IMR-90 (cell line): ENCODE data around the gene TGFBRAP1. TPM values are rescaled to one million over a fixed set of nuclear protein-coding genes. Genes with fewer than 3 reads are reported as not detected.

Experiments used
- ATAC-seq: fragments of 200-7000 bp; cut with Tn5 transposase; 2 replicates; pipeline ENCODE4 v1.9.1; 2020; ENCODE audit warnings: low read depth, mild to moderate bottlenecking, moderate library complexity
- BruUV-seq: library from RNA; stranded (reverse); fragments of 400-500 nt; replicated peaks from 2 replicates; lab custom pipeline; 2021; lab: Mats Ljungman, UMichigan
- CTCF ChIA-PET: fragments of 300-600 bp; formaldehyde crosslinking; extraction: SDS; loops from one replicate; lab custom pipeline; 2021; ENCODE audit warnings: antibody characterized with exemption; lab: Yijun Ruan, JAX
- POLR2A ChIA-PET: fragments of 300-600 bp; sonication (Branson Sonifier 250); formaldehyde crosslinking; loops from one replicate; lab custom pipeline; 2022; ENCODE audit warnings: antibody characterized with exemption; ENCODE audit not compliant: unreplicated experiment; lab: Charles Lee
- DNase-seq: peaks from one replicate; pipeline ENCODE4 v3.0.0; 2013
- H2AFZ ChIP-seq: replicated peaks from 2 replicates; pipeline ENCODE3; 2013; ENCODE audit warnings: low read length, mild to moderate bottlenecking; ENCODE audit not compliant: poor library complexity
- H2AK5ac ChIP-seq: 2 replicates; pipeline ENCODE4 v1.6.1; 2013; ENCODE audit warnings: low read depth, low read length, inconsistent platforms
- H2AK9ac ChIP-seq: replicated peaks from 2 replicates; pipeline ENCODE3; 2013; ENCODE audit warnings: mild to moderate bottlenecking, low read depth, low read length, moderate library complexity; ENCODE audit not compliant: poor library complexity
- H2BK120ac ChIP-seq: 2 replicates; pipeline ENCODE4 v1.6.1; 2013; ENCODE audit warnings: low read depth, low read length, inconsistent platforms
- H2BK15ac ChIP-seq: 3 replicates; pipeline ENCODE4 v1.6.1; 2013; ENCODE audit warnings: low read depth, low read length, inconsistent platforms
- H2BK20ac ChIP-seq: 2 replicates; pipeline ENCODE4 v1.6.1; 2013; ENCODE audit warnings: low read depth, mild to moderate bottlenecking, inconsistent platforms, low read length, moderate library complexity
- H2BK5ac ChIP-seq: 2 replicates; pipeline ENCODE4 v1.6.1; 2013; ENCODE audit warnings: mild to moderate bottlenecking, low read depth, low read length, inconsistent platforms; ENCODE audit not compliant: poor library complexity, severe bottlenecking
- H3K14ac ChIP-seq: replicated peaks from 2 replicates; pipeline ENCODE4 v1.6.1; 2013; ENCODE audit warnings: low read depth, low read length, inconsistent platforms
- H3K18ac ChIP-seq: 2 replicates; pipeline ENCODE4 v1.6.1; 2013; ENCODE audit warnings: low read depth, low read length, control low read depth
- H3K23ac ChIP-seq: 2 replicates; pipeline ENCODE4 v1.6.1; 2013; ENCODE audit warnings: low read depth, low read length, inconsistent platforms
- H3K27ac ChIP-seq: 2 replicates; pipeline ENCODE4 v1.5.1; 2013; ENCODE audit warnings: mild to moderate bottlenecking, control low read depth, low read length; ENCODE audit not compliant: insufficient read depth
- H3K27me3 ChIP-seq: 2 replicates; pipeline ENCODE4 v1.6.1; 2013; ENCODE audit warnings: low read length; ENCODE audit not compliant: control insufficient read depth, insufficient read depth
- H3K36me3 ChIP-seq: 2 replicates; pipeline ENCODE4 v1.6.1; 2013; ENCODE audit warnings: low read length, mixed read lengths; ENCODE audit not compliant: control insufficient read depth, insufficient read depth
- H3K4ac ChIP-seq: 2 replicates; pipeline ENCODE4 v1.6.1; 2013; ENCODE audit warnings: low read depth, low read length, inconsistent platforms
- H3K4me1 ChIP-seq: 2 replicates; pipeline ENCODE4 v1.6.1; 2013; ENCODE audit warnings: low read length, mixed read lengths; ENCODE audit not compliant: control insufficient read depth, insufficient read depth
- H3K4me2 ChIP-seq: 2 replicates; pipeline ENCODE4 v1.6.1; 2013; ENCODE audit warnings: low read depth, mild to moderate bottlenecking, control low read depth, low read length, moderate library complexity
- H3K4me3 ChIP-seq: 2 replicates; pipeline ENCODE4 v1.5.1; 2013; ENCODE audit warnings: low read depth, mild to moderate bottlenecking, control low read depth, low read length, moderate library complexity; ENCODE audit not compliant: insufficient read depth
- H3K56ac ChIP-seq: 2 replicates; pipeline ENCODE4 v1.6.1; 2013; ENCODE audit warnings: low read length, inconsistent platforms; ENCODE audit not compliant: insufficient read depth; ENCODE audit errors: extremely low read depth
- H3K79me1 ChIP-seq, 2 experiments: 2 replicates each; pipeline ENCODE4 v1.6.1; 2013; ENCODE audit warnings: low read length in 2 of 2, inconsistent platforms in 1 of 2, low read depth in 1 of 2
- H3K9ac ChIP-seq: 2 replicates; pipeline ENCODE4 v1.6.1; 2013; ENCODE audit warnings: low read depth, low read length, control low read depth
- H3K9me1 ChIP-seq: 2 replicates; pipeline ENCODE4 v1.6.1; 2013; ENCODE audit warnings: low read length, inconsistent platforms; ENCODE audit not compliant: insufficient read depth
- H3K9me3 ChIP-seq: 2 replicates; pipeline ENCODE4 v1.6.1; 2013; ENCODE audit warnings: low read length; ENCODE audit not compliant: control insufficient read depth, insufficient read depth
- H4K20me1 ChIP-seq: 2 replicates; pipeline ENCODE4 v1.6.1; 2013; ENCODE audit warnings: low read length, inconsistent platforms; ENCODE audit not compliant: insufficient read depth
- H4K5ac ChIP-seq: 2 replicates; pipeline ENCODE4 v1.6.1; 2013; ENCODE audit warnings: mild to moderate bottlenecking, low read depth, low read length, control low read depth
- H4K8ac ChIP-seq, 2 experiments: 2 replicates each; pipeline ENCODE4 v1.6.1; 2013; ENCODE audit warnings: low read depth in 2 of 2, low read length in 2 of 2, control low read depth in 1 of 2, inconsistent platforms in 1 of 2
- H4K91ac ChIP-seq: 2 replicates; pipeline ENCODE4 v1.6.1; 2013; ENCODE audit warnings: low read depth, low read length, inconsistent platforms; ENCODE audit not compliant: insufficient read depth
- BHLHE40 ChIP-seq: fragments of 150-350 bp; IDR thresholded peaks from 2 replicates; pipeline ENCODE4 v1.6.1; 2016; ENCODE audit warnings: mild to moderate bottlenecking, low read depth, low read length
- CEBPB ChIP-seq: IDR thresholded peaks from 2 replicates; pipeline ENCODE4 v1.6.1; 2012; ENCODE audit warnings: low read depth, low read length, improper control_type of control experiment
- CHD1 ChIP-seq: IDR thresholded peaks from 2 replicates; pipeline ENCODE4 v1.6.1; 2012; ENCODE audit warnings: low read depth, low read length, improper control_type of control experiment
- ELK1 ChIP-seq: fragments of 150-350 bp; IDR thresholded peaks from 2 replicates; pipeline ENCODE4 v1.6.1; 2016; ENCODE audit warnings: low read depth, mild to moderate bottlenecking, low read length, moderate library complexity, borderline replicate concordance
- FOS ChIP-seq: fragments of 150-350 bp; IDR thresholded peaks from 2 replicates; pipeline ENCODE4 v1.6.1; 2016; ENCODE audit warnings: low read depth, low read length
- MAFK ChIP-seq: IDR thresholded peaks from 2 replicates; pipeline ENCODE4 v1.6.1; 2012; ENCODE audit warnings: low read depth, low read length, improper control_type of control experiment
- MAZ ChIP-seq: IDR thresholded peaks from 2 replicates; pipeline ENCODE4 v1.6.1; 2012; ENCODE audit warnings: low read depth, mild to moderate bottlenecking, low read length, improper control_type of control experiment, moderate library complexity, borderline replicate concordance
- MXI1 ChIP-seq: IDR thresholded peaks from 2 replicates; pipeline ENCODE4 v1.6.1; 2012; ENCODE audit warnings: low read depth, mild to moderate bottlenecking, low read length, moderate library complexity, borderline replicate concordance
- NFE2L2 ChIP-seq: fragments of 150-350 bp; IDR thresholded peaks from 2 replicates; pipeline ENCODE4 v1.6.1; 2016; ENCODE audit warnings: low read depth, mild to moderate bottlenecking, low read length
- POLR2A ChIP-seq: IDR thresholded peaks from 2 replicates; pipeline ENCODE4 v1.6.1; 2012; ENCODE audit warnings: mild to moderate bottlenecking, low read depth, low read length
- RAD21 ChIP-seq: IDR thresholded peaks from 2 replicates; pipeline ENCODE4 v1.6.1; 2012; ENCODE audit warnings: low read length, improper control_type of control experiment
- RCOR1 ChIP-seq: IDR thresholded peaks from 2 replicates; pipeline ENCODE4 v1.6.1; 2012; ENCODE audit warnings: mild to moderate bottlenecking, low read length, improper control_type of control experiment; ENCODE audit not compliant: insufficient replicate concordance
- RFX5 ChIP-seq: IDR thresholded peaks from 2 replicates; pipeline ENCODE4 v1.8.0; 2012; ENCODE audit warnings: low read depth, mild to moderate bottlenecking, low read length, moderate library complexity
- SMC3 ChIP-seq: fragments of 150-350 bp; IDR thresholded peaks from 2 replicates; pipeline ENCODE4 v1.6.1; 2016; ENCODE audit warnings: low read depth, mild to moderate bottlenecking, antibody characterized with exemption, low read length, moderate library complexity
- WGBS, 2 experiments: methylation state at CpG; one replicate each; pipeline versions ENCODE4 v1.1.5 to v1.1.7; 2013; ENCODE audit warnings: missing lambda C conversion rate in 2 of 2; ENCODE audit not compliant: insufficient read length in 1 of 2; ENCODE audit errors: extremely low coverage in 2 of 2; 5-methylcytosine and 5-hydroxymethylcytosine counted together
- dilution Hi-C: fragments of 300-500 bp; cut with HindIII; formaldehyde crosslinking; loops from one replicate; pipeline ENCODE4 v1.14.3; 2018; ENCODE audit warnings: low sequenced_read_pairs; ENCODE audit not compliant: unreplicated experiment
- in situ Hi-C: fragments of 300-500 bp; cut with MboI; formaldehyde crosslinking; loops from 3 replicates; pipeline ENCODE4 v1.14.3; 2019; ENCODE audit warnings: low sequenced_read_pairs, inconsistent platforms, mixed read lengths
- intact Hi-C: fragments of 100-400 bp; cut with micrococcal nuclease; formaldehyde crosslinking; loops from 2 replicates; pipeline ENCODE4 v1.10.0; 2022
- polyA plus RNA-seq, 3 experiments: library from polyadenylated mRNA; depleted of rRNA; stranded (reverse); fragments of >200 nt; gene quantifications; 2 replicates each; pipeline ENCODE4 v1.2.3, GENCODE V29; 2012; ENCODE audit warnings: low replicate concordance in 1 of 3
- total RNA-seq: library from RNA; depleted of rRNA; stranded (reverse); fragments of >200 nt; gene quantifications from 2 replicates; pipeline ENCODE4 v1.2.3, GENCODE V29; 2012
- TF ChIP-seq, protein P1 (sequence below): fragments of 150-350 bp; IDR thresholded peaks from 2 replicates; pipeline ENCODE4 v1.6.1; 2017; ENCODE audit warnings: mild to moderate bottlenecking, antibody characterized with exemption, low read length, low read depth
- TF ChIP-seq, protein P2 (sequence below): conservative IDR thresholded peaks from 2 replicates; pipeline ENCODE4 v1.5.1; 2012; ENCODE audit warnings: mild to moderate bottlenecking, low read depth, low read length, improper control_type of control experiment

The TGFBRAP1 gene
- total and polyA plus RNA-seq, 2 of the 4 experiments (the other 2 are of a cell fraction): 7.2 to 10.4 TPM

- Histone ChIP-seq H3K4ac (no peak overlapping the region), H2BK15ac (no peak overlapping the region), H3K9me1 (no peaks in the 10 kb centered on the region), H4K91ac (no peak overlapping the region), H3K27ac (no peak overlapping the region), H3K56ac (no peak overlapping the region), H3K9me3 (no peaks in the 10 kb centered on the region), H4K20me1 (no peaks in the 10 kb centered on the region), H3K9ac (no peak overlapping the region), H3K36me3 (no peaks in the 10 kb centered on the region), H3K4me1 (no peaks in the 10 kb centered on the region), H3K4me3 (no peak overlapping the region), H3K79me1 (no peaks in the 10 kb centered on the region), H4K8ac (no peak overlapping the region), H3K23ac (no peak overlapping the region), H3K27me3 (peaks cover 32% of the 10 kb centered on the region), H2BK5ac (no peak overlapping the region), H3K18ac (no peak overlapping the region), H2BK20ac (no peak overlapping the region), H2BK120ac (no peak overlapping the region), H3K14ac (no peak overlapping the region), H2AFZ (no peak overlapping the region), H4K5ac (no peak overlapping the region), H3K4me2 (no peak overlapping the region), H2AK5ac (no peak overlapping the region), H2AK9ac (no peak overlapping the region)
- TF ChIP-seq CHD1: no peak
- no peak for TF ChIP-seq CEBPB
- TF ChIP-seq SMC3: no peak
- TF ChIP-seq POLR2A: no peak
- TF ChIP-seq RAD21: no peak
- TF ChIP-seq, protein P1, sequence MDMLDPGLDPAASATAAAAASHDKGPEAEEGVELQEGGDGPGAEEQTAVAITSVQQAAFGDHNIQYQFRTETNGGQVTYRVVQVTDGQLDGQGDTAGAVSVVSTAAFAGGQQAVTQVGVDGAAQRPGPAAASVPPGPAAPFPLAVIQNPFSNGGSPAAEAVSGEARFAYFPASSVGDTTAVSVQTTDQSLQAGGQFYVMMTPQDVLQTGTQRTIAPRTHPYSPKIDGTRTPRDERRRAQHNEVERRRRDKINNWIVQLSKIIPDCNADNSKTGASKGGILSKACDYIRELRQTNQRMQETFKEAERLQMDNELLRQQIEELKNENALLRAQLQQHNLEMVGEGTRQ: no peak
- TF ChIP-seq, protein P2, sequence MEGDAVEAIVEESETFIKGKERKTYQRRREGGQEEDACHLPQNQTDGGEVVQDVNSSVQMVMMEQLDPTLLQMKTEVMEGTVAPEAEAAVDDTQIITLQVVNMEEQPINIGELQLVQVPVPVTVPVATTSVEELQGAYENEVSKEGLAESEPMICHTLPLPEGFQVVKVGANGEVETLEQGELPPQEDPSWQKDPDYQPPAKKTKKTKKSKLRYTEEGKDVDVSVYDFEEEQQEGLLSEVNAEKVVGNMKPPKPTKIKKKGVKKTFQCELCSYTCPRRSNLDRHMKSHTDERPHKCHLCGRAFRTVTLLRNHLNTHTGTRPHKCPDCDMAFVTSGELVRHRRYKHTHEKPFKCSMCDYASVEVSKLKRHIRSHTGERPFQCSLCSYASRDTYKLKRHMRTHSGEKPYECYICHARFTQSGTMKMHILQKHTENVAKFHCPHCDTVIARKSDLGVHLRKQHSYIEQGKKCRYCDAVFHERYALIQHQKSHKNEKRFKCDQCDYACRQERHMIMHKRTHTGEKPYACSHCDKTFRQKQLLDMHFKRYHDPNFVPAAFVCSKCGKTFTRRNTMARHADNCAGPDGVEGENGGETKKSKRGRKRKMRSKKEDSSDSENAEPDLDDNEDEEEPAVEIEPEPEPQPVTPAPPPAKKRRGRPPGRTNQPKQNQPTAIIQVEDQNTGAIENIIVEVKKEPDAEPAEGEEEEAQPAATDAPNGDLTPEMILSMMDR: no peak
- no peak for TF ChIP-seq MXI1
- no peak for TF ChIP-seq RCOR1
- TF ChIP-seq ELK1: no peak
- no peak for TF ChIP-seq NFE2L2
- TF ChIP-seq MAFK: no peak
- TF ChIP-seq MAZ: no peak
- TF ChIP-seq FOS: no peak
- TF ChIP-seq RFX5: no peak
- TF ChIP-seq BHLHE40: no peak
- ATAC-seq (no peak), DNase-seq (no peak)
- no CpG with 5 or more reads among the region's 3 CpGs for whole genome bisulfite sequencing, 2 experiments
- BruUV-seq: no TSS peak
- dilution Hi-C loops (no loop called here), in situ Hi-C loops (no loop called here), intact Hi-C loops (loop anchor here (10.0 kb wide), 1 partner anchor 56 kb away; no protein-coding TSS in a partner anchor)
- POLR2A ChIA-PET: no interaction called here
- CTCF ChIA-PET: no interaction called here
These were observed 108.9 kb downstream of the TGFBRAP1 start for GRCh38 chr2:105220604-105221003.
